Kidney (tissue), 14 donors: Measurements from ENCODE around the gene PTPRO. TPM values are rescaled to one million over a fixed set of nuclear protein-coding genes. Genes with fewer than 3 reads are reported as not detected.

ENCODE experiments used
- DNase-seq, 5 donors: peaks; one replicate each; pipeline ENCODE4 v3.0.0-alpha.2; 2013 to 2020
- FAIRE-seq: peaks from 2 replicates; lab custom pipeline; 2012; peaks lifted over from hg19 to GRCh38; lab: Jason Lieb, UNC
- H3K27ac ChIP-seq, 2 donors: one replicate each; pipeline ENCODE4 v1.7.0; 2013; ENCODE audit warnings: low read depth in 2 of 2, low read length in 2 of 2, inconsistent platforms in 1 of 2
- H3K27me3 ChIP-seq: one replicate; pipeline ENCODE4 v1.7.1; 2013; ENCODE audit warnings: low read length, inconsistent platforms; ENCODE audit not compliant: control insufficient read depth, insufficient read depth
- H3K36me3 ChIP-seq, 3 donors: one replicate each; pipeline versions ENCODE4 v1.7.0 to v1.7.1; 2013; ENCODE audit warnings: low read length in 3 of 3, control low read depth in 1 of 3, inconsistent platforms in 1 of 3; ENCODE audit not compliant: insufficient read depth in 3 of 3, control insufficient read depth in 2 of 3
- H3K4me1 ChIP-seq, 3 donors: one replicate each; pipeline versions ENCODE4 v1.7.0 to v1.7.1; 2013; ENCODE audit warnings: low read length in 3 of 3, inconsistent platforms in 1 of 3, low read depth in 1 of 3; ENCODE audit not compliant: control insufficient read depth in 2 of 3, insufficient read depth in 2 of 3
- H3K4me3 ChIP-seq, 3 donors: one replicate each; pipeline versions ENCODE4 v1.7.0 to v1.8.1; 2013; ENCODE audit warnings: low read length in 3 of 3, control low read depth in 1 of 3, inconsistent platforms in 1 of 3
- H3K9ac ChIP-seq, 3 donors: one replicate each; pipeline versions ENCODE4 v1.7.0 to v1.7.1; 2013; ENCODE audit warnings: low read length in 3 of 3, control low read depth in 1 of 3, inconsistent platforms in 1 of 3
- H3K9me3 ChIP-seq, 3 donors: one replicate each; pipeline versions ENCODE4 v1.7.0 to v1.7.1; 2013; ENCODE audit warnings: low read length in 3 of 3, control low read depth in 1 of 3, inconsistent platforms in 1 of 3; ENCODE audit not compliant: control insufficient read depth in 2 of 3, insufficient read depth in 1 of 3
- intact Hi-C: fragments of 100-400 bp; cut with DNase I; formaldehyde crosslinking; loops from one replicate; pipeline ENCODE4 v1.11.1; 2022
- polyA plus RNA-seq: library from polyadenylated mRNA; stranded (reverse); fragments of 350-450 nt; fragmentation: Illumina TruSeq; extraction: RNeasy Lipid Tissue Mini Kit (QIAGEN cat#74804); gene quantifications from one replicate; pipeline ENCODE4 v1.2.3, GENCODE V29; 2014; ENCODE audit warnings: low read depth, low replicate concordance; ENCODE audit not compliant: insufficient read depth
- total RNA-seq: library from RNA; stranded (reverse); fragmentation: NEBNext Ultra II Directional; extraction: Animal tissue kit (Norgen Biotek cat#: 25700); gene quantifications from one replicate; pipeline ENCODE4 v1.2.1, GENCODE V29; 2021
- TF ChIP-seq, protein P1 (sequence below): IDR thresholded peaks from 3 replicates; pipeline ENCODE4 v1.5.1; 2012; ENCODE audit warnings: mild to moderate bottlenecking, moderate library complexity, borderline replicate concordance; ENCODE audit not compliant: insufficient read depth; ENCODE audit errors: extremely low read depth
- donor health status: control.
- donor health status: control.
- donor health status: control.
- donor health status: control.
- donor health status: control.
- donor health status: DM: yes; HTN: yes; CAD: no.
- donor health status: Normal renal cell carcinoma (clear cell type).

The PTPRO gene
- total and polyA plus RNA-seq, 2 donors from 2014 or later = 4.6 to 44.0 TPM

DNA sequence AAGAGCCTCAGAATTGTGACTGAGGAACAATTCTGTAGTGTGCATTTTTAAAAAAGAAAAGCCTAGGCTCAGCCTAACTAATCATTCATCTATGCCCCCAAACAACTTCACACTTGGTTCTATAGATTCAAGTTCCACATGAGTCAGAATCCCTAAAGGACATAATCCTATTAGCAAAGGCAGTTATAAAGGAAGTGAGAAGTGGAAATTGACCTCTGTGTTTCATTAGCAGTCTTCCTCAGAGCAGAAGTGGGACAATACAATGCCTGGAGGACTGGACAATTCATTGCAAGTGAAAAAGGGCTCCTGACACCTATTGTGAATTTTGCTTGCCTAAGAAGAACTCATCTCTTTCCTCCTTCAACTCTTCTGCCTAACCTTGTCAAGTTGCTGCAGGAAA lies 222.3 kb downstream of the PTPRO start:
- no peaks in the 10 kb centered on the region for H3K9me3 ChIP-seq
- H3K27ac ChIP-seq = no peak overlapping the region
- FAIRE-seq (no peak), DNase-seq (no peak)
- no peak overlapping the region for H3K9ac ChIP-seq
- intact Hi-C loops = no loop called here
- no peaks in the 10 kb centered on the region for H3K36me3 ChIP-seq
- no peaks in the 10 kb centered on the region for H3K27me3 ChIP-seq
- H3K4me3 ChIP-seq = no peak overlapping the region
- H3K4me1 ChIP-seq = no peaks in the 10 kb centered on the region
- TF ChIP-seq, protein P1, sequence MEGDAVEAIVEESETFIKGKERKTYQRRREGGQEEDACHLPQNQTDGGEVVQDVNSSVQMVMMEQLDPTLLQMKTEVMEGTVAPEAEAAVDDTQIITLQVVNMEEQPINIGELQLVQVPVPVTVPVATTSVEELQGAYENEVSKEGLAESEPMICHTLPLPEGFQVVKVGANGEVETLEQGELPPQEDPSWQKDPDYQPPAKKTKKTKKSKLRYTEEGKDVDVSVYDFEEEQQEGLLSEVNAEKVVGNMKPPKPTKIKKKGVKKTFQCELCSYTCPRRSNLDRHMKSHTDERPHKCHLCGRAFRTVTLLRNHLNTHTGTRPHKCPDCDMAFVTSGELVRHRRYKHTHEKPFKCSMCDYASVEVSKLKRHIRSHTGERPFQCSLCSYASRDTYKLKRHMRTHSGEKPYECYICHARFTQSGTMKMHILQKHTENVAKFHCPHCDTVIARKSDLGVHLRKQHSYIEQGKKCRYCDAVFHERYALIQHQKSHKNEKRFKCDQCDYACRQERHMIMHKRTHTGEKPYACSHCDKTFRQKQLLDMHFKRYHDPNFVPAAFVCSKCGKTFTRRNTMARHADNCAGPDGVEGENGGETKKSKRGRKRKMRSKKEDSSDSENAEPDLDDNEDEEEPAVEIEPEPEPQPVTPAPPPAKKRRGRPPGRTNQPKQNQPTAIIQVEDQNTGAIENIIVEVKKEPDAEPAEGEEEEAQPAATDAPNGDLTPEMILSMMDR = no peak

DNA sequence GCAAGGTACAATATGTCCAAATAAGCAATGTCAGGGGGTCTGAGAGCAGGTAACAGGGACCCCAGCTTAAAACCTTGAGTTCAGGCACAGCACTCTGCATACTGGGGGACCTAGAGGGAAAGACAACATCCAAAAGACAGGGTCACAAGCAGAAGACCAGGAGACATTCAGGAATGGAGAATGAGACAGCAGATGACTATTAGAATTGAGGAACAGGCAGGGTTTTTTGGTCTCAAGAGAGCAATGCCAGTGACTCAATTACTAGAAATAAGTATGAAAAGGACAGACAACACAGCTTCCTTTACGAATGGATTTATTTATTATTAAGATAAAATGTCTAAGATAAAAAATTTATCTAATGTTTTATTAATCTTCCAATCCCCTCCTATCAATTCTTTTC lies 223.0 kb downstream of the PTPRO start:
- Histone ChIP-seq H3K9me3 (no peaks in the 10 kb centered on the region), H3K27ac (no peak overlapping the region), H3K4me1 (no peaks in the 10 kb centered on the region), H3K4me3 (no peak overlapping the region), H3K36me3 (no peaks in the 10 kb centered on the region), H3K27me3 (no peaks in the 10 kb centered on the region), H3K9ac (no peak overlapping the region)
- intact Hi-C loops = no loop called here
- DNase-seq = no peak
- no peak for FAIRE-seq
- TF ChIP-seq, protein P1 = no peak

DNA sequence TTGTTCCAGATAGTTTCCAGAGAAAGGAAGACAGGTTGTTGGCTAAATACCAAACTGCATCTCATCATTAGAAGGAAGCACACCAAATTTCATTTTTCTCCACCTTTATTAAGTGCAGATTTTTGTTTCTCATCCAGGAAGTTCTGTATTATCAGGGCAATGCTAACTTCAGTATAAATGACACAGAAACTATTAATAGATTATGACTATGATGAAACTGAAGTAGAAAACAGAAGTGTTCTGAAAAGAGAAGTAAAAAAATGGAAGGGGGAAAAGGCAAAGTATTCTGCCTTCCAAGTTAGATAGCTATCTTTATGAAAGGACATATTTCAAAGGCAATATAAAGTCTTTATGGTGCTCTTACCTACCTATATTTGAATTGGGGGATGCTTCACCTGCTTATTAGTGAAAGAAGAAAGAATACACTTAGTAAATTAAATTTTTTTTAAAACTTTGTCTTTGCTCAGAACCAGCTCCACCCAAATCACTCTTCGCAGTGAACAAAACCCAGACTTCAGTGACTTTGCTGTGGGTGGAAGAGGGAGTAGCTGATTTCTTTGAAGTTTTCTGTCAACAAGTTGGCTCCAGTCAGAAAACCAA lies 223.9 kb downstream of the PTPRO start:
- Histone ChIP-seq H3K4me3 (no peak overlapping the region), H3K27ac (no peak overlapping the region)

More for the DNA sequence above, 223.9 kb downstream of the PTPRO start:
- Histone ChIP-seq H3K27me3 (no peaks in the 10 kb centered on the region), H3K9ac (no peak overlapping the region), H3K36me3 (no peaks in the 10 kb centered on the region), H3K9me3 (no peaks in the 10 kb centered on the region), H3K4me1 (no peaks in the 10 kb centered on the region)
- FAIRE-seq (no peak), DNase-seq (no peak)
- TF ChIP-seq, protein P1 = no peak
- intact Hi-C loops = no loop called here
